Activated CD8-positive, alpha-beta memory T cell treated with anti-CD3 and anti-CD28 coated beads, Interleukin-2, amount 10 ng/mL, durations not matched to agents 7 days and 5 days (primary cell): ENCODE measurements around the gene EP300. TPM values are rescaled to one million over a fixed set of nuclear protein-coding genes. Genes with fewer than 3 reads are reported as not detected.
"Not testable (repeated sequence)": the region's sequence is repeated elsewhere in the genome, so short reads cannot be mapped to it uniquely, and the experiment has no call there.

Experiments
- ATAC-seq: fragments of 150-1000 bp; cut with Tn5 transposase; one replicate; pipeline ENCODE4 v1.10.0; 2021; ENCODE audit warnings: moderate library complexity
- CTCF ChIA-PET: fragments of 350-600 bp; sonication (Branson Sonifier 250); formaldehyde crosslinking; loops from one replicate; lab custom pipeline; 2021; ENCODE audit warnings: antibody characterized with exemption; lab: Charles Lee
- DNase-seq: peaks from one replicate; pipeline ENCODE4 v3.0.0-alpha.2; 2020
- H3K27ac Mint-ChIP-seq: one replicate; pipeline ENCODE4 v1.8.0; 2021; ENCODE audit warnings: mild to moderate bottlenecking, mixed read lengths
- H3K27me3 Mint-ChIP-seq: one replicate; pipeline ENCODE4 v1.8.0; 2021; ENCODE audit warnings: mixed read lengths
- H3K36me3 Mint-ChIP-seq: one replicate; pipeline ENCODE4 v1.8.0; 2021; ENCODE audit warnings: mild to moderate bottlenecking, mixed read lengths
- H3K4me1 Mint-ChIP-seq: one replicate; pipeline ENCODE4 v1.8.0; 2021; ENCODE audit warnings: mixed read lengths
- H3K4me3 Mint-ChIP-seq: one replicate; pipeline ENCODE4 v1.8.0; 2021; ENCODE audit warnings: mild to moderate bottlenecking, moderate library complexity, mixed read lengths
- H3K9me3 Mint-ChIP-seq: one replicate; pipeline ENCODE4 v1.8.0; 2022; ENCODE audit warnings: low read depth, mixed read lengths
- total RNA-seq, 2 experiments: library from RNA; stranded (reverse); gene quantifications; one replicate each; pipeline ENCODE4 v1.2.3, GENCODE V29; 2021

The EP300 gene
- total RNA-seq = 10 to 100 TPM; 61.1 to 61.9 TPM

DNA sequence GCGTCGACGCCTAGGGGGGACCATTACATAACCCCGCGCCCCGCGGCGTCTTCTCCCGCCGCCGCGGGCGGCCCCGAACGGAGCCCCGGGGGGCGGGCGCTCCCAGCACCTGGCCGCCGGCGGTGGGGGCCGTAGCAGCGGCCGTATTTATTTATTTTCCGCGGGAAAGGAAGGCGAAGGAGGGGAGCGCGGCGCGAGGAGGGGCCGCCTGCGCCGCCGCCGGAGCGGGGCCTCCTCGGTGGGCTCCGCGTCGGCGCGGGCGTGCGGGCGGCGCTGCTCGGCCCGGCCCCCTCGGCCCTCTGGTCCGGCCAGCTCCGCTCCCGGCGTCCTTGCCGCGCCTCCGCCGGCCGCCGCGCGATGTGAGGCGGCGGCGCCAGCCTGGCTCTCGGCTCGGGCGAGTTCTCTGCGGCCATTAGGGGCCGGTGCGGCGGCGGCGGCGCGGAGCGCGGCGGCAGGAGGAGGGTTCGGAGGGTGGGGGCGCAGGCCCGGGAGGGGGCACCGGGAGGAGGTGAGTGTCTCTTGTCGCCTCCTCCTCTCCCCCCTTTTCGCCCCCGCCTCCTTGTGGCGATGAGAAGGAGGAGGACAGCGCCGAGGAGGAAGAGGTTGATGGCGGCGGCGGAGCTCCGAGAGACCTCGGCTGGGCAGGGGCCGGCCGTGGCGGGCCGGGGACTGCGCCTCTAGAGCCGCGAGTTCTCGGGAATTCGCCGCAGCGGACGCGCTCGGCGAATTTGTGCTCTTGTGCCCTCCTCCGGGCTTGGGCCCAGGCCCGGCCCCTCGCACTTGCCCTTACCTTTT lies at the start of gene EP300:
TSS of gene EP300 (plus strand) at position 570 of the 795 bp plus-strand sequence. CDS start 413 bp downstream, outside the sequence.
- Mint-ChIP-seq H3K4me3 (peak within 1 kb of the TSS; percentile 95), H3K36me3 (peaks cover 20% of the 10 kb centered on the region), H3K4me1 (peaks cover 27% of the 10 kb centered on the region), H3K27ac (peak within 1 kb of the TSS; percentile 99), H3K9me3 (no peaks in the 10 kb centered on the region), H3K27me3 (no peaks in the 10 kb centered on the region)
- peak; percentile 94 for DNase-seq
- ATAC-seq = peak; percentile 52
- CTCF ChIA-PET = interaction anchor here (1.1 to 3.3 kb wide), 4 partner anchors 23 to 170 kb away, joined by 4 to 17 read pairs (median 6); partner anchors contain the start of gene RBX1

DNA sequence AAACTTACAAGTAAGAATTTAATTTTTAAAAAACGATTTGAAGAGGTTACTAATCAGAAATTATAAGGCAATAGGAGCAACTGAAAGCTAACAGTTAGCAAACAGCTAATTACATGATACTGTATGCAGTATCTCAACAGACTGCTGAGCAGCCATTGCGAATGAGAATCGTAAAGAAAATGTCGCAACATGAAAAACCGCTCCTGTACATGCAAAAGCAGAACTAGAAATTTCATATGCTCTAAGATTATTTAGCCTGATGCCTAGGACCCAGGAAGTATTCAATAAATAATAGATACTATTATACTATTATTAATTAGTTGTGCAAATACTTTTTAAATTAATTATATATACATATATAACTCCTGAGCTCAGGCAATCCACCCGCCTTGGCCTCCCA lies 48.7 kb upstream of the EP300 start:
- H3K27ac Mint-ChIP-seq = no peak overlapping the region
- no peak for DNase-seq
- H3K27me3 Mint-ChIP-seq = peaks cover 3% of the 10 kb centered on the region
- no peaks in the 10 kb centered on the region for H3K36me3 Mint-ChIP-seq
- no peak for ATAC-seq
- H3K4me3 Mint-ChIP-seq = no peak overlapping the region
- CTCF ChIA-PET = interaction anchor here (0.8 kb wide), 1 partner anchor 121 kb away, joined by 3 read pairs; no protein-coding TSS in a partner anchor
- no peaks in the 10 kb centered on the region for H3K4me1 Mint-ChIP-seq
- H3K9me3 Mint-ChIP-seq = no peaks in the 10 kb centered on the region

DNA sequence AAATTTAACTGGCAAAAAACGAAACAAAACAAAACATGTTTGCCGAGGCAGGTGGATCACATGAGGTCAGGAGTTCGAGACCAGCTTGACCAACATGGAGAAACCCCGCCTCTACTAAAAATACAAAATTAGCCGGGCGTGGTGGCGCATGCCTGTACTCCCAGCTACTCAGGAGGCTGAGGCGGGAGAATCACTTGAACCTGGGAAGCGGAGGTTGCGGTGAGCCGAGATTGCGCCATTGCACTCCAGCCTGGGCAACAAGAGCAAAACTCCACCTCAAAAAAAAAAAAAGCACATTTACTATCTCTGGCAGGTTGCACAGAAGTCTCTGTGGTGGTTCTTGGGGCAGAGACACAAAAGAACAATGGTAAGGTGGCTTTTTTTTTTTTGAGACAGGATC lies 46.8 kb upstream of the EP300 start:
- H3K4me1 Mint-ChIP-seq, ATAC-seq, H3K27me3 Mint-ChIP-seq, H3K27ac Mint-ChIP-seq, H3K36me3 Mint-ChIP-seq, H3K9me3 Mint-ChIP-seq, H3K4me3 Mint-ChIP-seq, DNase-seq: not testable (repeated sequence)
- CTCF ChIA-PET = interaction anchor here (1.4 kb wide), 1 partner anchor 43 kb away, joined by 3 read pairs; no protein-coding TSS in a partner anchor

DNA sequence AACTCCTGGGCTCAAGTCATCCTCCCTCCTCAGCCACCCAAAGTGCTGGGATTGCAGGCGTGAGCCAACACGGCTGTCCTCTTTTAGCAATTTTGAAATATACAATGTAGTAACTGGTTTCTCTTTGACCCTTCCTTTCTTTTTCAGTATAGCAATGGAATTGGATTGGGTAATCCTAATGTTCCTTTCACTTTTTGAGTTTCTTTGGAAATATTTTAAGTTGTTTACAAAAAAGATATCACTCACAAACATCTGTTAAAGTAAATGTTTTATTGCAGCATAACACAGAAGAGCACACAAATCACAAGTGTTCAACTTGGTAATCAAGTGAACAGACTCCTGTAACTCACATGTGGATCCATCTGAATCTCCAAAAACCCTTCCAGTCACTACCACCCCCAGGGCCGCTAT lies 44.6 kb upstream of the EP300 start:
- no peaks in the 10 kb centered on the region for H3K36me3 Mint-ChIP-seq
- no peaks in the 10 kb centered on the region for H3K27me3 Mint-ChIP-seq
- no peaks in the 10 kb centered on the region for H3K4me1 Mint-ChIP-seq
- H3K27ac Mint-ChIP-seq = no peak overlapping the region
- no peaks in the 10 kb centered on the region for H3K9me3 Mint-ChIP-seq
- ATAC-seq (no peak), DNase-seq (no peak)
- CTCF ChIA-PET = no interaction called here
- H3K4me3 Mint-ChIP-seq = no peak overlapping the region

DNA sequence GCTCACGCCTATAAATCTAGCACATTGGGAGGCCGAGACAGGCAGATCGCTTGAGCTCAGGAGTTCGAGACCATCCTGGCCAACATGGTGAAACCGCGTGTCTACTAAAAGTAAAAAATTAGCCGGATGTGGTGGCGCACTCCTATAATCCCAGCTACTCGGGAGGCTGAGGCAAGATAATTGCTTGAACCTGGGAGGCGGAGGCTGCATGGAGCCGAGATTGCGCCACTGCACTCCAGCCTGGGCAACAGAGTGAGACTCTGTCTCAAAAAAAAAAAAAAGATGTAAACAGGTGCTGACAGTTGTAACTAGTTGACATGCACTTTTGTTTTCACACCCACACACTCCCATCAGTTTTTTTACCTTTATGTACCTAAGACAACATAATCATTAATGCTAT lies 44.0 kb upstream of the EP300 start:
- H3K27ac Mint-ChIP-seq, DNase-seq, H3K4me1 Mint-ChIP-seq, H3K9me3 Mint-ChIP-seq, H3K36me3 Mint-ChIP-seq, CTCF ChIA-PET, H3K4me3 Mint-ChIP-seq, H3K27me3 Mint-ChIP-seq, ATAC-seq: not testable (repeated sequence)

DNA sequence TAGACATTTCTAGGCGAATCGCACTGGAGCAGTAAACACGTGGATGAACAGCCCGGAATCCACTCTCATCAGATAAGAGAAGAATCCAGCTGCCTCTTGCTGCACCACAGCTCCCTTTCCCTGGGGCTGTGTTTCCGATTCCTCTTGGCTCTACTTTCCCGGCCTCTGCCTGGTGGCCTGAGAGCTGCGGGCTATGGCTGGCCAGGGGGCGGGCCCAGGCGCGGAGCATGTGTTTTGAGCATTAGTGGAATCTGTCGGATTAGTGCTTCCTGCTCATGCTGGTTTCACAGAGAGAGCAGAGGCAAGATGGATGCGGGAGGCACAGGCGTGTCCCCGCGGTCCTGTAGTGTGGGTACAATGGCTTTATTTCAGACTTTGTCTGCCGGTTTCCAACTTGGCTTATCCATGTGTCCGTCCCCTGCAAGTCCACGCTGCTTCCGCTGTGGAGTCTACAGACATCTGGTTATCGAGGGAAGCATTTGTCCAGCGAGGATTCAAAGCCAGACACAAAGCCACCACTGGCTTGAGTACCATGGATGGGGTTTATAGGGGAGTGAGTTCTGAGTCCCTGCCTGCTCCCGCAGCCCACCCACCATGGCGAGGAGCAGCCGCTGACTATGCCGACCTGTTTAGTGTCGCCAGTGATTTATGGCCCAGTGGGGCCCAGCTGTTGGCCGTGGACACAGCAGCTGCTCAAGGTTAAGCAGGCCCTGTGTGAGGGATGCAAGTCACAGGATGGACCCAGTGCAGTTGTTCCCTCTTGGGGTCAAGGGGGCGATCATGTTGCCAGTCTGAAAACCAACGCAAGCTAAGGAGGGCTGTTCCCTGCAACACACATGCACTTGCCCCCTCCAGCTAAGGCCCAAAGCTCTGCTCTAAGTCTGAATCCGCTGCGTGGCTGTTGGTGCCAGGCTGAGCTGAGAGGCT lies 43.3 kb upstream of the EP300 start:
- Mint-ChIP-seq H3K9me3 (no peaks in the 10 kb centered on the region), H3K27ac (no peak overlapping the region), H3K27me3 (no peaks in the 10 kb centered on the region), H3K36me3 (no peaks in the 10 kb centered on the region), H3K4me1 (peaks cover 3% of the 10 kb centered on the region), H3K4me3 (no peak overlapping the region)
- no peak for DNase-seq
- ATAC-seq = no peak
- CTCF ChIA-PET = no interaction called here

DNA sequence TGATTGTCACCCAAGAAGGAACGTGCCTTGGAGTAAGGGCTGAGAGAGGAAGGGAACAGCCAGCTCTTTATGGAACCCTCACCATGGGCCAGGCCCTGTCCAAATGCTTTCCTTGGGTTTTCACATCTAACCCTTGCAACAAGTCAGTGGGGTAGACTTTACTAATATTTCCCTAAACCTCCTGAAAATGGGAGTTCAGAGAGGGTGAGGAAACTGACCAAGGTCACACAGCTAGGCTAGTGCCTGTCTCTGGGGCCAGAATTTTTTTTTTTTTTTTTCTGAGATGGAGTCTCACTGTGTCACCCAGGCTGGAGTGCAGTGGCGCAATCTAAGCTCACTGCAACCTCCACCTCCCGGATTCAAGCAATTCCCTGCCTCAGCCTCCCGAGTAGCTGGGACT lies 42.6 kb upstream of the EP300 start:
- H3K9me3 Mint-ChIP-seq, H3K4me3 Mint-ChIP-seq, ATAC-seq, CTCF ChIA-PET, H3K27ac Mint-ChIP-seq, H3K36me3 Mint-ChIP-seq, H3K4me1 Mint-ChIP-seq, H3K27me3 Mint-ChIP-seq, DNase-seq: not testable (repeated sequence)

DNA sequence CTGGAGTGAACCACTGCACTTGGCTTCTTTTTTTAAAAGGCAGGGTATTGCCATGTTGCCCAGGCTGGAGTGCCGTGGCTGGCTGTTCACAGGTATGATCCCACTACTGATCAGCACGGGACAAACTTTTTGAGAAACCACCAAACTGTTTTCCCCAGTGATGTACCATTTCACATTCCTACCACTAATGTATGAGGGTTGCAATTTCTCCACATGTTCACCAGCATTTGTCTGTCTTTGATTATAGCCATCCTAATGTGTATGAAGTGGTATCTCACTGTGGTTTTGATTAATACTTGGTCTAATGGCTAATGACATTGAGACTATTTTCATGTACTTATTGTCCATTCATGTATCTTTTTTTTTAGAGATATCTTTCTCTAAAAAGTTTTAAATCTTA lies 41.5 kb upstream of the EP300 start:
- Mint-ChIP-seq H3K9me3 (no peaks in the 10 kb centered on the region), H3K27me3 (no peaks in the 10 kb centered on the region), H3K27ac (no peak overlapping the region), H3K4me3 (no peak overlapping the region), H3K36me3 (no peaks in the 10 kb centered on the region), H3K4me1 (peaks cover 3% of the 10 kb centered on the region)
- DNase-seq = no peak
- CTCF ChIA-PET = no interaction called here
- ATAC-seq = no peak

DNA sequence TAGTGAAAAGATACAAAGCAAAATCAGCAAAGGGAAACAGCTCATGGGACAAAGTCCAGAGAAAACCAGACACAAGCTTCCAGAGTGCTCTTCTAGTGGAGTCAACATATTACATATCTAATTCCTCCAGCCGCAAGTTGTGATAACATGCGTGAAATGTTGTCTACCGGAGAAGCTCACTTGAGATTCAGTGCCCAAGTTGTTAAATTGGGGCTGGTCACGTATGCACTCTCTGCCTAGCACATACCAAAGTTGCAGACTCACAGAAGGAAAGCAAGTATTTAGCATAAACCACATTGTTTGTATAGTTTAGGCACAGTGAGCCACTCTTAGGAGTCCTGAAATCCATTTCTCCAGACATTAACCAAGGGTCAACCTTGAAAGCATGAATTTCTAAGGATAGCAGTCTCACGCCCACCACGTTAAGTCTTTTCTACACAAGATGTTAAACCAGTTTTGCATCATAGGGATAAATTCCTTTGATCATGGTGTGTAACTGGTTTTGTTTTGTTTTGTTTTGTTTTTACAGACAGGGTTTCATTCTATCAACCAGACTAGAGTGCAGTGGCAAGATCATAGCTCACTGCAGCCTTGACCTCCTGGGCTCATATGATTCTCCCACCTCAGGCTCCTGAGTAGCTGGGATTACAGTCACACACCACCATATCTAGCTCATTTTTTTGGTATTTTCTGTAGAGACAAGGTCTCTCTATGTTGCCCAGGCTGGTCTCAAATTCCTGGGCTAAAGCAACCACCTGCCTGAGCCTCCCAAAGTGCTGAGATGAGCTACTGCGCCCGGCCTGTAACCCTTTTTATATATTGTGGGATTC lies 39.5 kb upstream of the EP300 start:
- no peaks in the 10 kb centered on the region for H3K27me3 Mint-ChIP-seq
- no peak overlapping the region for H3K27ac Mint-ChIP-seq
- peaks cover 3% of the 10 kb centered on the region for H3K4me1 Mint-ChIP-seq

DNA sequence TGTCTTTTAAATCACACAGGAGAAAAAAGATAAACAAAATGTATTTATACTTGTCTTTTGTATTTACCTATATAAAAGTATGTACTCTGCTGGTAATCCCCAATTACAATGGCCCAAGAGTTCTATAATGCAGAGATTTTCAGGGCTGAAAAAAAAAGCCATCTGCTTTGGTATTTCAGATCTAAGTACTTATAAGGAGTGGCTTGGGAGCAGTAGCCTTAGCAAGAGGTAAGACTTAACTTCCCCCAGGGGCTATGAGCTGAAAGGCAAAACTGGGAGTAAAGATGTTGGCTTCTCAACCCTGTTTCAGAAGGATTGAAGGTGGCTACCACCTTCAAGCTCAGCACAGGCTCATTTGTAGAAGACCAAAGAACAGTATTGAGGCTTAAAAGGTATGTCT lies 35.3 kb upstream of the EP300 start:
- no peaks in the 10 kb centered on the region for H3K9me3 Mint-ChIP-seq
- CTCF ChIA-PET = no interaction called here
- H3K27me3 Mint-ChIP-seq = no peaks in the 10 kb centered on the region
- no peak overlapping the region for H3K4me3 Mint-ChIP-seq
- no peak overlapping the region for H3K27ac Mint-ChIP-seq
- no peak for DNase-seq
- no peaks in the 10 kb centered on the region for H3K36me3 Mint-ChIP-seq
- no peak for ATAC-seq
- H3K4me1 Mint-ChIP-seq = peaks cover 3% of the 10 kb centered on the region

More for the DNA sequence above, 39.5 kb upstream of the EP300 start:
- CTCF ChIA-PET = interaction anchor here (0.6 to 1.2 kb wide), 3 partner anchors 130 to 435 kb away, joined by 3 to 4 read pairs (median 3); no protein-coding TSS in a partner anchor
- Mint-ChIP-seq H3K36me3 (no peaks in the 10 kb centered on the region), H3K9me3 (no peaks in the 10 kb centered on the region), H3K4me3 (no peak overlapping the region)
- no peak for ATAC-seq
- DNase-seq = no peak

DNA sequence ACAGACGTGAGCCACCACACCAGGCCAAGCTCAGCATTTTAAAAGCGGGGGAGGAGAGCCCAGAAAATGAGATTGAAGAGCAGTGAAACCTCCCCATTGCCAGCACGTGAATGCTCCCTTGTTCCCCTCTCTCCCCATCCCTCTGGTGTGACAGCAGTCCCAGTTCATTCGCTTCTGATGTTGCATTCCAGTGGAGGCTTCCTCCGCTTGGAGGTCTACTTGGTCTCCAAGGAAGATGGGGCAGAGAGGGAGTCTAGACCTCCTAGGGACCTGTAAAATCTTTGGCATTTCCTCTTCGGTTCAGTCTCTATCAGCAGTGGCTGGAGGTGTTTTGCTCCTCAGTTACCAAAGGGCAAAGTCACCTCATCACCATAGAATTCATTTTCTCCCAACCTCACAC lies 30.2 kb upstream of the EP300 start:
- CTCF ChIA-PET = no interaction called here
- no peak overlapping the region for H3K27ac Mint-ChIP-seq

DNA sequence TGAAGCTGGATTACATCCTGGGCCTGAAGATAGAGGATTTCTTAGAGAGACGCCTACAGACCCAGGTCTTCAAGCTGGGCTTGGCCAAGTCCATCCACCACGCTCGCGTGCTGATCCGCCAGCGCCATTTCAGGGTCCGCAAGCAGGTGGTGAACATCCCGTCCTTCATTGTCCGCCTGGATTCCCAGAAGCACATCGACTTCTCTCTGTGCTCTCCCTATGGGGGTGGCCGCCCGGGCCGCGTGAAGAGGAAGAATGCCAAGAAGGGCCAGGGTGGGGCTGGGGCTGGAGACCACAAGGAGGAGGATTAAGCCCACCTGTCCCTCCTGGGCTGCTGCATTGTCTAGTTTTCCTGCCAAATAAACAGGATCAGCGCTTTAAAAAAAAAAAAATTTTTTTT lies 28.1 kb upstream of the EP300 start:
- ATAC-seq, H3K36me3 Mint-ChIP-seq, H3K27me3 Mint-ChIP-seq, H3K4me3 Mint-ChIP-seq, CTCF ChIA-PET, H3K27ac Mint-ChIP-seq, H3K9me3 Mint-ChIP-seq, DNase-seq, H3K4me1 Mint-ChIP-seq: not testable (repeated sequence)

More for the DNA sequence above, 30.2 kb upstream of the EP300 start:
- ATAC-seq (no peak), DNase-seq (no peak)
- Mint-ChIP-seq H3K36me3 (no peaks in the 10 kb centered on the region), H3K27me3 (no peaks in the 10 kb centered on the region), H3K4me1 (no peaks in the 10 kb centered on the region), H3K9me3 (no peaks in the 10 kb centered on the region), H3K4me3 (no peak overlapping the region)

DNA sequence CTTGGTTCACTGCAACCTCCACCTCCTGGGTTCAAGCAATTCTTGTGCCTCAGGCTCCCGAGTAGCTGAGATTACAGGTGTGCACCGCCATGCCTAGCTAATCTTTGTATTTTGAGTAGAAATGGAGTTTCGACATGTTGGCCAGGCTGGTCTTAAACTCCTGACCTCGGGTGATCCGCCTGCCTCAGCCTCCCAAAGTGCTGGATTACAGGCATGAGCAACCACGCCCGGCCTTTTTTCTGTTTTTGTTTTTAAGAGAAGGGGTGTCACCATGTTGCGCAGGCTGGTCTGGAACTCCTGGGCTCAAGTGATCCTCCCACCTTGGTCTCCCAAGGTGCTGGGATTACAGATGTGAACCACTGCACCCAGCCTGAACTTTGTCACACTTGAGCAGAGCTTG lies 26.1 kb upstream of the EP300 start:
- H3K4me3 Mint-ChIP-seq = not testable (repeated sequence)

More for the DNA sequence above, 26.1 kb upstream of the EP300 start:
- H3K36me3 Mint-ChIP-seq, H3K27ac Mint-ChIP-seq, ATAC-seq, H3K9me3 Mint-ChIP-seq, DNase-seq, CTCF ChIA-PET, H3K27me3 Mint-ChIP-seq: not testable (repeated sequence)
- H3K4me1 Mint-ChIP-seq = peaks cover 11% of the 10 kb centered on the region
